Measurements from ENCODE around the gene PRUNE1. TPM values are rescaled to one million over a fixed set of nuclear protein-coding genes. Genes with fewer than 3 reads are reported as not detected.

The PRUNE1 gene
- total RNA-seq, 1 experiment from 2014 or later, result 24.5 TPM

DNA sequence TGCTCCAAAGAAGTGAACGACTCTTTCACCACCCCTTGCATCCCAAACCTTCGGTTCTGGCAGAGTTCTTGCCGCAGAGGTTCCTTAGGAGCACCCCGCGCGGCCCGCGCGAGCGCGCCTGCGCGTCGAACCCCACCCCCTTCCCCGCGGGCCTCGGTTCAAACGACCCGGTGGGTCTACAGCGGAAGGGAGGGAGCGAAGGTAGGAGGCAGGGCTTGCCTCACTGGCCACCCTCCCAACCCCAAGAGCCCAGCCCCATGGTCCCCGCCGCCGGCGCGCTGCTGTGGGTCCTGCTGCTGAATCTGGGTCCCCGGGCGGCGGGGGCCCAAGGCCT is 39.3 kb downstream of the PRUNE1 start, which contains the start of gene C1orf56:
C1orf56 (plus strand) TSS at position 161 of the 334 bp plus-strand sequence; CDS start at position 258, 97 bp downstream.
- CTCF ChIA-PET, result interaction anchor here (0.6 to 3.7 kb wide), 22 partner anchors 8 to 183 kb away, joined by 3 to 43 read pairs (median 5); partner anchors contain the start of genes BNIPL, CDC42SE1, GABPB2 and LYSMD1
- ATAC-seq, result peak; percentile 67
- peak; percentile 70 for DNase-seq (ENCODE audit: low spot score)
- H3K4me1 Mint-ChIP-seq, result peaks cover 17% of the 10 kb centered on the region
- peaks cover 10% of the 10 kb centered on the region for H3K36me3 Mint-ChIP-seq
- H3K4me3 Mint-ChIP-seq, result peak within 1 kb of the TSS; percentile 96
- no peaks in the 10 kb centered on the region for H3K27me3 Mint-ChIP-seq (ENCODE audit: low read depth)
- H3K9me3 Mint-ChIP-seq, result no peaks in the 10 kb centered on the region
- peak within 1 kb of the TSS; percentile 97 for H3K27ac Mint-ChIP-seq
- POLR2A ChIA-PET, result interaction anchor here (0.9 to 1.6 kb wide), 7 partner anchors 11 to 84 kb away, joined by 3 to 6 read pairs (median 4); partner anchors contain the start of gene MLLT11
- TF ChIP-seq, protein P1, sequence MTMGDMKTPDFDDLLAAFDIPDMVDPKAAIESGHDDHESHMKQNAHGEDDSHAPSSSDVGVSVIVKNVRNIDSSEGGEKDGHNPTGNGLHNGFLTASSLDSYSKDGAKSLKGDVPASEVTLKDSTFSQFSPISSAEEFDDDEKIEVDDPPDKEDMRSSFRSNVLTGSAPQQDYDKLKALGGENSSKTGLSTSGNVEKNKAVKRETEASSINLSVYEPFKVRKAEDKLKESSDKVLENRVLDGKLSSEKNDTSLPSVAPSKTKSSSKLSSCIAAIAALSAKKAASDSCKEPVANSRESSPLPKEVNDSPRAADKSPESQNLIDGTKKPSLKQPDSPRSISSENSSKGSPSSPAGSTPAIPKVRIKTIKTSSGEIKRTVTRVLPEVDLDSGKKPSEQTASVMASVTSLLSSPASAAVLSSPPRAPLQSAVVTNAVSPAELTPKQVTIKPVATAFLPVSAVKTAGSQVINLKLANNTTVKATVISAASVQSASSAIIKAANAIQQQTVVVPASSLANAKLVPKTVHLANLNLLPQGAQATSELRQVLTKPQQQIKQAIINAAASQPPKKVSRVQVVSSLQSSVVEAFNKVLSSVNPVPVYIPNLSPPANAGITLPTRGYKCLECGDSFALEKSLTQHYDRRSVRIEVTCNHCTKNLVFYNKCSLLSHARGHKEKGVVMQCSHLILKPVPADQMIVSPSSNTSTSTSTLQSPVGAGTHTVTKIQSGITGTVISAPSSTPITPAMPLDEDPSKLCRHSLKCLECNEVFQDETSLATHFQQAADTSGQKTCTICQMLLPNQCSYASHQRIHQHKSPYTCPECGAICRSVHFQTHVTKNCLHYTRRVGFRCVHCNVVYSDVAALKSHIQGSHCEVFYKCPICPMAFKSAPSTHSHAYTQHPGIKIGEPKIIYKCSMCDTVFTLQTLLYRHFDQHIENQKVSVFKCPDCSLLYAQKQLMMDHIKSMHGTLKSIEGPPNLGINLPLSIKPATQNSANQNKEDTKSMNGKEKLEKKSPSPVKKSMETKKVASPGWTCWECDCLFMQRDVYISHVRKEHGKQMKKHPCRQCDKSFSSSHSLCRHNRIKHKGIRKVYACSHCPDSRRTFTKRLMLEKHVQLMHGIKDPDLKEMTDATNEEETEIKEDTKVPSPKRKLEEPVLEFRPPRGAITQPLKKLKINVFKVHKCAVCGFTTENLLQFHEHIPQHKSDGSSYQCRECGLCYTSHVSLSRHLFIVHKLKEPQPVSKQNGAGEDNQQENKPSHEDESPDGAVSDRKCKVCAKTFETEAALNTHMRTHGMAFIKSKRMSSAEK (CRISPR knock-in tag; IDR thresholded peaks at IDR 0.05; ENCODE audit: borderline replicate concordance), result no peak
- TF ChIP-seq ZMAT4 (CRISPR knock-in tag; IDR thresholded peaks at IDR 0.05) (no peak), ELF4 (CRISPR knock-in tag; IDR thresholded peaks at IDR 0.05; ENCODE audit: low read depth) (no peak), NR2C2 (CRISPR knock-in tag; IDR thresholded peaks at IDR 0.05) (no peak), NFATC4 (CRISPR knock-in tag; IDR thresholded peaks at IDR 0.05) (no peak), SP1 (CRISPR knock-in tag; conservative IDR thresholded peaks at IDR 0.05) (no peak), NFE2L1 (CRISPR knock-in tag; IDR thresholded peaks at IDR 0.05) (no peak), TEAD1 (CRISPR knock-in tag; IDR thresholded peaks at IDR 0.05) (no peak), ESRRA (CRISPR knock-in tag; IDR thresholded peaks at IDR 0.05; ENCODE audit: borderline replicate concordance) (no peak), E2F1 (CRISPR knock-in tag; IDR thresholded peaks at IDR 0.05) (peak; percentile 55; the same call in 1 of the 2 replicates), SMAD4 (CRISPR knock-in tag; IDR thresholded peaks at IDR 0.05) (no peak), ZNF121 (CRISPR knock-in tag; IDR thresholded peaks at IDR 0.05) (no peak), RORB (CRISPR knock-in tag; IDR thresholded peaks at IDR 0.05) (no peak), CBFB (CRISPR knock-in tag; IDR thresholded peaks at IDR 0.05; ENCODE audit: low read depth) (no peak), KAT7 (CRISPR knock-in tag; IDR thresholded peaks at IDR 0.05; ENCODE audit: borderline replicate concordance) (peak; percentile 73; the same call in 1 of the 2 replicates), NR1H2 (CRISPR knock-in tag; IDR thresholded peaks at IDR 0.05) (no peak)
- TF ChIP-seq, protein P2, sequence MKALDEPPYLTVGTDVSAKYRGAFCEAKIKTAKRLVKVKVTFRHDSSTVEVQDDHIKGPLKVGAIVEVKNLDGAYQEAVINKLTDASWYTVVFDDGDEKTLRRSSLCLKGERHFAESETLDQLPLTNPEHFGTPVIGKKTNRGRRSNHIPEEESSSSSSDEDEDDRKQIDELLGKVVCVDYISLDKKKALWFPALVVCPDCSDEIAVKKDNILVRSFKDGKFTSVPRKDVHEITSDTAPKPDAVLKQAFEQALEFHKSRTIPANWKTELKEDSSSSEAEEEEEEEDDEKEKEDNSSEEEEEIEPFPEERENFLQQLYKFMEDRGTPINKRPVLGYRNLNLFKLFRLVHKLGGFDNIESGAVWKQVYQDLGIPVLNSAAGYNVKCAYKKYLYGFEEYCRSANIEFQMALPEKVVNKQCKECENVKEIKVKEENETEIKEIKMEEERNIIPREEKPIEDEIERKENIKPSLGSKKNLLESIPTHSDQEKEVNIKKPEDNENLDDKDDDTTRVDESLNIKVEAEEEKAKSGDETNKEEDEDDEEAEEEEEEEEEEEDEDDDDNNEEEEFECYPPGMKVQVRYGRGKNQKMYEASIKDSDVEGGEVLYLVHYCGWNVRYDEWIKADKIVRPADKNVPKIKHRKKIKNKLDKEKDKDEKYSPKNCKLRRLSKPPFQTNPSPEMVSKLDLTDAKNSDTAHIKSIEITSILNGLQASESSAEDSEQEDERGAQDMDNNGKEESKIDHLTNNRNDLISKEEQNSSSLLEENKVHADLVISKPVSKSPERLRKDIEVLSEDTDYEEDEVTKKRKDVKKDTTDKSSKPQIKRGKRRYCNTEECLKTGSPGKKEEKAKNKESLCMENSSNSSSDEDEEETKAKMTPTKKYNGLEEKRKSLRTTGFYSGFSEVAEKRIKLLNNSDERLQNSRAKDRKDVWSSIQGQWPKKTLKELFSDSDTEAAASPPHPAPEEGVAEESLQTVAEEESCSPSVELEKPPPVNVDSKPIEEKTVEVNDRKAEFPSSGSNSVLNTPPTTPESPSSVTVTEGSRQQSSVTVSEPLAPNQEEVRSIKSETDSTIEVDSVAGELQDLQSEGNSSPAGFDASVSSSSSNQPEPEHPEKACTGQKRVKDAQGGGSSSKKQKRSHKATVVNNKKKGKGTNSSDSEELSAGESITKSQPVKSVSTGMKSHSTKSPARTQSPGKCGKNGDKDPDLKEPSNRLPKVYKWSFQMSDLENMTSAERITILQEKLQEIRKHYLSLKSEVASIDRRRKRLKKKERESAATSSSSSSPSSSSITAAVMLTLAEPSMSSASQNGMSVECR (CRISPR knock-in tag; IDR thresholded peaks at IDR 0.05; ENCODE audit: borderline replicate concordance), result peak; percentile 62; the same call in 1 of the 2 replicates
- TF ChIP-seq, protein P3, sequence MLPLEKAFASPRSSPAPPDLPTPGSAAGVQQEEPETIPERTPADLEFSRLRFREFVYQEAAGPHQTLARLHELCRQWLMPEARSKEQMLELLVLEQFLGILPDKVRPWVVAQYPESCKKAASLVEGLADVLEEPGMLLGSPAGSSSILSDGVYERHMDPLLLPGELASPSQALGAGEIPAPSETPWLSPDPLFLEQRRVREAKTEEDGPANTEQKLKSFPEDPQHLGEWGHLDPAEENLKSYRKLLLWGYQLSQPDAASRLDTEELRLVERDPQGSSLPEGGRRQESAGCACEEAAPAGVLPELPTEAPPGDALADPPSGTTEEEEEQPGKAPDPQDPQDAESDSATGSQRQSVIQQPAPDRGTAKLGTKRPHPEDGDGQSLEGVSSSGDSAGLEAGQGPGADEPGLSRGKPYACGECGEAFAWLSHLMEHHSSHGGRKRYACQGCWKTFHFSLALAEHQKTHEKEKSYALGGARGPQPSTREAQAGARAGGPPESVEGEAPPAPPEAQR (CRISPR knock-in tag; IDR thresholded peaks at IDR 0.05), result no peak
- TF ChIP-seq, protein P4, sequence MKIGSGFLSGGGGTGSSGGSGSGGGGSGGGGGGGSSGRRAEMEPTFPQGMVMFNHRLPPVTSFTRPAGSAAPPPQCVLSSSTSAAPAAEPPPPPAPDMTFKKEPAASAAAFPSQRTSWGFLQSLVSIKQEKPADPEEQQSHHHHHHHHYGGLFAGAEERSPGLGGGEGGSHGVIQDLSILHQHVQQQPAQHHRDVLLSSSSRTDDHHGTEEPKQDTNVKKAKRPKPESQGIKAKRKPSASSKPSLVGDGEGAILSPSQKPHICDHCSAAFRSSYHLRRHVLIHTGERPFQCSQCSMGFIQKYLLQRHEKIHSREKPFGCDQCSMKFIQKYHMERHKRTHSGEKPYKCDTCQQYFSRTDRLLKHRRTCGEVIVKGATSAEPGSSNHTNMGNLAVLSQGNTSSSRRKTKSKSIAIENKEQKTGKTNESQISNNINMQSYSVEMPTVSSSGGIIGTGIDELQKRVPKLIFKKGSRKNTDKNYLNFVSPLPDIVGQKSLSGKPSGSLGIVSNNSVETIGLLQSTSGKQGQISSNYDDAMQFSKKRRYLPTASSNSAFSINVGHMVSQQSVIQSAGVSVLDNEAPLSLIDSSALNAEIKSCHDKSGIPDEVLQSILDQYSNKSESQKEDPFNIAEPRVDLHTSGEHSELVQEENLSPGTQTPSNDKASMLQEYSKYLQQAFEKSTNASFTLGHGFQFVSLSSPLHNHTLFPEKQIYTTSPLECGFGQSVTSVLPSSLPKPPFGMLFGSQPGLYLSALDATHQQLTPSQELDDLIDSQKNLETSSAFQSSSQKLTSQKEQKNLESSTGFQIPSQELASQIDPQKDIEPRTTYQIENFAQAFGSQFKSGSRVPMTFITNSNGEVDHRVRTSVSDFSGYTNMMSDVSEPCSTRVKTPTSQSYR (CRISPR knock-in tag; IDR thresholded peaks at IDR 0.05), result peak; percentile 23; the same call in 1 of the 2 replicates
- TF ChIP-seq, protein P5, sequence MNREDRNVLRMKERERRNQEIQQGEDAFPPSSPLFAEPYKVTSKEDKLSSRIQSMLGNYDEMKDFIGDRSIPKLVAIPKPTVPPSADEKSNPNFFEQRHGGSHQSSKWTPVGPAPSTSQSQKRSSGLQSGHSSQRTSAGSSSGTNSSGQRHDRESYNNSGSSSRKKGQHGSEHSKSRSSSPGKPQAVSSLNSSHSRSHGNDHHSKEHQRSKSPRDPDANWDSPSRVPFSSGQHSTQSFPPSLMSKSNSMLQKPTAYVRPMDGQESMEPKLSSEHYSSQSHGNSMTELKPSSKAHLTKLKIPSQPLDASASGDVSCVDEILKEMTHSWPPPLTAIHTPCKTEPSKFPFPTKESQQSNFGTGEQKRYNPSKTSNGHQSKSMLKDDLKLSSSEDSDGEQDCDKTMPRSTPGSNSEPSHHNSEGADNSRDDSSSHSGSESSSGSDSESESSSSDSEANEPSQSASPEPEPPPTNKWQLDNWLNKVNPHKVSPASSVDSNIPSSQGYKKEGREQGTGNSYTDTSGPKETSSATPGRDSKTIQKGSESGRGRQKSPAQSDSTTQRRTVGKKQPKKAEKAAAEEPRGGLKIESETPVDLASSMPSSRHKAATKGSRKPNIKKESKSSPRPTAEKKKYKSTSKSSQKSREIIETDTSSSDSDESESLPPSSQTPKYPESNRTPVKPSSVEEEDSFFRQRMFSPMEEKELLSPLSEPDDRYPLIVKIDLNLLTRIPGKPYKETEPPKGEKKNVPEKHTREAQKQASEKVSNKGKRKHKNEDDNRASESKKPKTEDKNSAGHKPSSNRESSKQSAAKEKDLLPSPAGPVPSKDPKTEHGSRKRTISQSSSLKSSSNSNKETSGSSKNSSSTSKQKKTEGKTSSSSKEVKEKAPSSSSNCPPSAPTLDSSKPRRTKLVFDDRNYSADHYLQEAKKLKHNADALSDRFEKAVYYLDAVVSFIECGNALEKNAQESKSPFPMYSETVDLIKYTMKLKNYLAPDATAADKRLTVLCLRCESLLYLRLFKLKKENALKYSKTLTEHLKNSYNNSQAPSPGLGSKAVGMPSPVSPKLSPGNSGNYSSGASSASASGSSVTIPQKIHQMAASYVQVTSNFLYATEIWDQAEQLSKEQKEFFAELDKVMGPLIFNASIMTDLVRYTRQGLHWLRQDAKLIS (CRISPR knock-in tag; IDR thresholded peaks at IDR 0.05; ENCODE audit: borderline replicate concordance), result no peak
